Measurements from ENCODE around the gene SPIRE1. TPM values are rescaled to one million over a fixed set of nuclear protein-coding genes. Genes with fewer than 3 reads are reported as not detected.

SPIRE1 gene
- total and polyA plus RNA-seq, 2 of the 4 experiments (the other 2 are of a cell fraction) = 11.6 to 31.4 TPM

GRCh38 chr18:12532661-12533060 lies 125.2 kb downstream of the SPIRE1 start:
- no peak for ATAC-seq (ENCODE audit: low read depth)
- H3K4me1 ChIP-seq (ENCODE audit: control insufficient read depth, insufficient read depth, low read length) = no peaks in the 10 kb centered on the region; the same call in none of the 2 replicates
- no peak overlapping the region for H3K18ac ChIP-seq (ENCODE audit: low read depth, low read length)
- peaks cover 8% of the 10 kb centered on the region; the same call in 1 of the 2 replicates for H4K20me1 ChIP-seq (ENCODE audit: insufficient read depth, low read length)
- no peaks in the 10 kb centered on the region for H3K36me3 ChIP-seq (ENCODE audit: control insufficient read depth, insufficient read depth, low read length)
- no peak overlapping the region for H2BK20ac ChIP-seq (ENCODE audit: low read depth, low read length)
- no peak overlapping the region for H2BK5ac ChIP-seq (ENCODE audit: low read depth, low read length, poor library complexity, severe bottlenecking)
- H2BK15ac ChIP-seq (ENCODE audit: low read depth, low read length) = no peak overlapping the region
- H3K9me3 ChIP-seq (ENCODE audit: control insufficient read depth, insufficient read depth, low read length) = no peaks in the 10 kb centered on the region
- no peak overlapping the region for H3K4ac ChIP-seq (ENCODE audit: low read depth, low read length)
- no peak overlapping the region for H4K5ac ChIP-seq (ENCODE audit: low read depth, low read length)
- H3K9ac ChIP-seq (ENCODE audit: low read depth, low read length) = no peak overlapping the region
- H2AFZ ChIP-seq (replicated peaks; ENCODE audit: low read length, poor library complexity) = no peak overlapping the region
- no peak overlapping the region for H2AK5ac ChIP-seq (ENCODE audit: low read depth, low read length)
- dilution Hi-C loops (cut with HindIII; ENCODE audit: low sequenced_read_pairs, unreplicated experiment) = no loop called here
- no peak overlapping the region for H2AK9ac ChIP-seq (replicated peaks; ENCODE audit: low read depth, low read length, poor library complexity)
- ChIA-PET CTCF (no interaction called here), POLR2A (ENCODE audit: unreplicated experiment) (no interaction called here)
- H2BK120ac ChIP-seq (ENCODE audit: low read depth, low read length) = no peak overlapping the region
- 0 out of 4 replicates have a peak overlapping the region, but pooled peaks of 1 of the 2 experiments have one; percentile 17 for H4K8ac ChIP-seq (ENCODE audit: low read depth in 2 of 2, low read length in 2 of 2)
- no peak overlapping the region for H3K4me3 ChIP-seq (ENCODE audit: insufficient read depth, low read depth, low read length)
- H3K9me1 ChIP-seq (ENCODE audit: insufficient read depth, low read length) = peaks cover 4% of the 10 kb centered on the region; the same call in 1 of the 2 replicates
- H3K27ac ChIP-seq (ENCODE audit: insufficient read depth, low read length) = no peak overlapping the region
- peaks cover 25 to 42% of the 10 kb centered on the region in 2 experiments for H3K79me1 ChIP-seq (ENCODE audit: low read depth in 1 of 2, low read length in 2 of 2)
- H3K4me2 ChIP-seq (ENCODE audit: low read depth, low read length) = no peak overlapping the region
- TF ChIP-seq, protein P1, sequence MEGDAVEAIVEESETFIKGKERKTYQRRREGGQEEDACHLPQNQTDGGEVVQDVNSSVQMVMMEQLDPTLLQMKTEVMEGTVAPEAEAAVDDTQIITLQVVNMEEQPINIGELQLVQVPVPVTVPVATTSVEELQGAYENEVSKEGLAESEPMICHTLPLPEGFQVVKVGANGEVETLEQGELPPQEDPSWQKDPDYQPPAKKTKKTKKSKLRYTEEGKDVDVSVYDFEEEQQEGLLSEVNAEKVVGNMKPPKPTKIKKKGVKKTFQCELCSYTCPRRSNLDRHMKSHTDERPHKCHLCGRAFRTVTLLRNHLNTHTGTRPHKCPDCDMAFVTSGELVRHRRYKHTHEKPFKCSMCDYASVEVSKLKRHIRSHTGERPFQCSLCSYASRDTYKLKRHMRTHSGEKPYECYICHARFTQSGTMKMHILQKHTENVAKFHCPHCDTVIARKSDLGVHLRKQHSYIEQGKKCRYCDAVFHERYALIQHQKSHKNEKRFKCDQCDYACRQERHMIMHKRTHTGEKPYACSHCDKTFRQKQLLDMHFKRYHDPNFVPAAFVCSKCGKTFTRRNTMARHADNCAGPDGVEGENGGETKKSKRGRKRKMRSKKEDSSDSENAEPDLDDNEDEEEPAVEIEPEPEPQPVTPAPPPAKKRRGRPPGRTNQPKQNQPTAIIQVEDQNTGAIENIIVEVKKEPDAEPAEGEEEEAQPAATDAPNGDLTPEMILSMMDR (conservative IDR thresholded peaks at IDR 0.05; ENCODE audit: low read depth, low read length) = no peak
- no peak for TF ChIP-seq SMC3 (IDR thresholded peaks at IDR 0.05; ENCODE audit: low read depth, low read length)
- TF ChIP-seq CEBPB (IDR thresholded peaks at IDR 0.05; ENCODE audit: low read depth, low read length) = no peak
- no peak for TF ChIP-seq CHD1 (IDR thresholded peaks at IDR 0.05; ENCODE audit: low read depth, low read length)
- no peak for TF ChIP-seq BHLHE40 (IDR thresholded peaks at IDR 0.05; ENCODE audit: low read depth, low read length)
- TF ChIP-seq MXI1 (IDR thresholded peaks at IDR 0.05; ENCODE audit: borderline replicate concordance, low read depth, low read length) = no peak
- no peak for TF ChIP-seq FOS (IDR thresholded peaks at IDR 0.05; ENCODE audit: low read depth, low read length)
- TF ChIP-seq USF2 (IDR thresholded peaks at IDR 0.05; ENCODE audit: low read depth, low read length) = no peak
- TF ChIP-seq NFE2L2 (IDR thresholded peaks at IDR 0.05; ENCODE audit: low read depth, low read length) = no peak
- no peaks in the 10 kb centered on the region for H3K27me3 ChIP-seq (ENCODE audit: control insufficient read depth, insufficient read depth, low read length)
- no peak overlapping the region; the same call in 1 of the 2 replicates for H3K23ac ChIP-seq (ENCODE audit: low read depth, low read length)
- no peak overlapping the region for H4K91ac ChIP-seq (ENCODE audit: insufficient read depth, low read depth, low read length)
- WGBS, 2 experiments (ENCODE audit: extremely low coverage in 2 of 2, insufficient read length in 1 of 2) = no CpG with 5 or more reads among the region's 3 CpGs
- DNase-seq = no peak
- in situ Hi-C loops (cut with MboI; ENCODE audit: low sequenced_read_pairs) = loop anchor here (5.0 kb wide), 1 partner anchor 135 kb away; no protein-coding TSS in a partner anchor
- H3K14ac ChIP-seq (replicated peaks; ENCODE audit: low read depth, low read length) = no peak overlapping the region
- H3K56ac ChIP-seq (ENCODE audit: extremely low read depth, insufficient read depth, low read length) = no peak overlapping the region
- no TSS peak for BruUV-seq (replicated peaks)
- intact Hi-C loops (cut with micrococcal nuclease) = loop anchor here (5.0 kb wide), 1 partner anchor 140 kb away; no protein-coding TSS in a partner anchor

All from IMR-90 (cell line).